NCI-H748 (cell line): ENCODE data around the gene CRYGN.

ENCODE experiments used
- DNase-seq: peaks from one replicate; lab custom pipeline; 2025; ENCODE audit not compliant: unreplicated experiment; lab: John Stamatoyannopoulos, UW

CRYGN gene

DNA sequence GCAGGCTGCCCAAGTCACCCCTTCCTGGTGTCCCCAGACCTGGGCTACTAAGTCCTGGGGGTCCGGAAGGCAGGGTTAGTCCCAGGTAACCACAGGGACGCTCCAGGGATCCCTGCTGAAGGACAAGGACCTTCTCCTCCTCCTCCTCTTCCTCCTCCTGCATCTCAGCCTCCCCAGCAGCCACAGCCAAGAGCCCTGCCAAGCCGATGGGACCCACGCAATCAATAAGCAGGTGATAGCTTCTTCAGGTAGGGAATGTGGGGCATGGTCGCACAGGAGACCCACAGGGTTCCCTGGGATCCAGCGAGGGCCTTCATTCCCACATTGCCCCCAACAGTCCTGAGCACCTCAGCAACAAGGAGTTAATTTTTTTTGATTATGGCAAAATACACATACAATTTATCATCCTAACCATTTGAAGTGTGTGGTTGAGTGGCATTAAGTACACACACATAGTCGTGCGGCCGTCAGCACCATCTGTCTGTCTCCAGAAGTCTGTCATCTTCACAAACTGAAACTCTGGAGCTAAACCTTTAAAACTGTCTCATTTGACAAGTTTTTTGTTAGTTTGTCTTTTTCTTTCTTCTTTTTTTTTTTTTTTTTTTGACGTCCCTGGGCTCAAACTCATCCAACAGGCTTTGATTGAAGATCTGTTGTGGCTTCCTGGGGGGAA, 12.1 kb downstream of the CRYGN start:
- no peak for DNase-seq

DNA sequence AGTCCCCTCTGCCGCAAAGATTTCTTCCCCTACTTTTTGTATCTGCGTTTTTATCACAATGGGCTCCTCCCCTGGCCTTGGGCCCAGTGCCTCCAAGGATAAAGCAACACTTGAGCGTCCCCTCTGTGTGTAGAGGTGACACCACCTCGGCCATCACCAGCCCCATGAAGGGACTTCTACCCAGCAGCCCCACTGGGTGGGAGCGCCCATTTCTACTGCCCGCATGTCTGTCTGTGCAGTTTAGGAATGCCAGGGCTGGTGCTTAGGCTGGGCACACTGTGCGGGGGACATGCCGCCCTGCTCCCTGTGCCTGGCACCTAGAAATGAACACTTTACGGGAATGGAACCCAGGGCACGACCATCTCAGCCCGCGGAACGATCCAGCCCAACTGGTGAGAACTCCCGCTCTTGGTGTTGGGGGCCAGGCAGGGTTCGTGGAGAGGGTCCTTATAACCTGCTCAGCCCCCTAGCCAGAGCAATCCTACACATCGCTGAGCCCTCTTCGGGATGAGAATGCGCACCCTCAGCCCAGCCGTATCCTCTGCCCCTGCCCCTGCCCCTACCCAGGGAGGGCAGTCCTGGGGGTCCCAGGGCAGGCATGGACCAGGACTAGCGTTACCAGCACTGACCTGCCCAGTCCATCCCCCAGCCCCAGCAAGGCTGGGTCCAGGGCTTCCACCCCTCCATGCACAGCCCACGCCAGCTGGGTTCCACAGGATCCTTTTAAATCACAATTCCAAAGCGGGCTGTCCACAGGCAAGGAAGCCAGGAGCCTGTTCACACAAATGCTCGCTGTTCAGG, 12.8 kb downstream of the CRYGN start:
- DNase-seq: no peak

DNA sequence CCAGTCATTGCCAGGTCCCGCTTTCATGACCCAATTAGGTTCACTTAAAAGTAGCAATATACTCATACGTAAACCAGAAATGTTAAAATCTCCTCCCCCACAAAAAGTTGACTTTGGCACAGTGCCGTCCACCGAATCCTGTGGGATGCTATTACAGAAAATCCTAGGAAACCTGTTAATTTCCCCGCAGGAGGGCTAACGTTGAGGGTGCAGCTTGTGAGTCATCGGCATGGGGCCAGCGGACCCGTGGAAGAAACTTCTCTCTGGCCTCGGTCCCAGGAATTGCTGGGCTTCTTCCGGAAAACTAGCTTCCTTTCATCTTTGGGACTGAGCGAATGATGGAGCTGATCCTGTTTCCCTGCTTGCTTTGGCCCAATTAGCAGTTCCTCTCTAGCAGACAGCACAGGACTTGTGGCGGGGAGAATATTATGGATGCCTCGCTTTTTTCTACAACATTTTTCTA, 13.5 kb downstream of the CRYGN start:
- DNase-seq: no peak

DNA sequence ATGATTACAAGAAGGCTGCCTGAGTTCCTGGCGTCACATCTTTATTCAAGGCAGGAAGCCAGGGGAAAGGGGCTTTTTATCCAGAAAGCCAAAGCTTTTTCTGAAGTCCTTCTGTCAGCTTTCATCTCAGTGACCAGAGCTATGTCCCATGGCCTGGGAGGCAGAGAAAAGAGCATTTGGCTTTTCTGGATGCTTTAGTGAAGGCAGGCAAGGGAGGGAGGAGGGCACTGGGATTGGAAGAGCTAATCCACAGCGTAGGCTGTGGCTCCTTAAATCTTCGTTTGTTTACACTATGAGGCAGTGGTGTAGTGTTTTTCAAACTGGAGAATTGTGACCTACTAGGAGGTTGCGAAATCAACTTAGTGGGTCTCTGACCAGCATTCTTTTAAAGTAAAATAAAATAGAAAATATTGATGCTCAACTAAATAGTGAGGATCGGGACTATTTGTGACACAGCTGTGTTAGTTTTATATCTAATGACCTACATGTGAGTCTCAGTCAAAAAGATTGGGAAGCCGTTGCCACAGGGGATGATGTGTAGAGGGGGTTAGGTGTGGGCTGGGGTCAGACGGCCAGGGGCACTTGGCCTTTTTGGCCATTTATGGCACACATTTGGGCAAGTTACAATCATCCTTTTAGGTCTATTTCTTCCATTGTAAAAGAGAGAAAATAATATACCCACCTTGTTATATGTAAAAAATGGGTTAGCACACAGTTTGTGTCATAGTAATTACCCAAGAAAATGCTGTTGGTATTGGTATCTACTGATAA, 14.1 kb downstream of the CRYGN start:
- DNase-seq: no peak

DNA sequence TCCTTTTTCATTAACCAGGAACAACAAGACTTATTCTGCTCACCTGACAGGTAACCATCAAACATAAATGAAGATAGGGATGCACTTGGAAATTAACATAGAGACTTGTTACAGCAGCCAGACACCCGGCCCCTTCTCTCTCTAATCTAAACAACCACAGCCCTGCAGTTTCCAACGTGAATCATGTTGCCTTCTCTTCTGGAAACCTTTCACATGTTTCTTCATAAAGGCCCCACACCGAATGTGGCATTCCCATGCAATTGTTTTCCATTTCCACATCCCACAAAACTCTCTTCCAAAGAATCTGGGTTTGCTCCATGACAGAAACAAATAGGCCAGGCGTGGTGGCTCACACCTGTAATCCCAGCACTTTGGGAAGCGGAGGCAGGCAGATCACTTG, 15.1 kb downstream of the CRYGN start:
- no peak for DNase-seq

DNA sequence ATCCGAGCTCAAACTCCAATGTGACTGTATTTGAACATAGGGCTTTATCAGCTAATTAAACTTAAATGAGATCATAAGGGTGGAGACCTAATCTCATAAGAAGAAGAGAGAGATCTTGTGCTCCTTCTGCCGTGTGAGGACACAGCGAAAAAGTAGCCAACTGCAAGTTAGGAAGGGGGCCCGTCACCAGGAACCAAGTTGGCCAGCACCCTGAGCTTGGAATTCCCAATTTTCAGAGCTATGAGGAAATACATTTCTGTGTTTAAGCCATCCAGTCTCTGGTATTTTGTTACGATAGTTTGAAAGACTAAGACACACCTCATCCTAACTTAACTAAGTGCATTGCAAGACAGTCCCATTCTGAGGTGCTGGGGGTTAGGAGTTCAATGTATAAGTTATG, 16.0 kb downstream of the CRYGN start:
- DNase-seq: no peak

DNA sequence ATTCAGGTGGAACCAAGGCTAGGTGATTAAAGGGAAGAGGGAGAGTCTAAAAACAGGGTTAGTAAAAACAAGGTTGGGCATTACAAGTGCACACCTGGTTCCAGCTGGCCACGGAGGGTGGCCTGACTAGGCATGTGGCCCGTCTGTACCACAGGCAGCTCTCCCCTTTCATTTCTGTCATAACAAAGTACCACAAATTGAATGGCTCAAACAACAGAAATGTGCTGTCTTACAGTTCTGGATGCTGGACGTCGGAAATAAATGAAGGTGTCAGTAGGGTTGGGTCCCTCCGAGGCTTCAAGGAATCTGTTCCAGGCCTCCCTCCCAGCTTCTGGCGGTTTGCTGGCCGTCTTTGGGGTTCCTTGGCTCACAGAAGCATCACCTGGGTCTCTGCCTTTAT, 16.7 kb downstream of the CRYGN start:
- no peak for DNase-seq

DNA sequence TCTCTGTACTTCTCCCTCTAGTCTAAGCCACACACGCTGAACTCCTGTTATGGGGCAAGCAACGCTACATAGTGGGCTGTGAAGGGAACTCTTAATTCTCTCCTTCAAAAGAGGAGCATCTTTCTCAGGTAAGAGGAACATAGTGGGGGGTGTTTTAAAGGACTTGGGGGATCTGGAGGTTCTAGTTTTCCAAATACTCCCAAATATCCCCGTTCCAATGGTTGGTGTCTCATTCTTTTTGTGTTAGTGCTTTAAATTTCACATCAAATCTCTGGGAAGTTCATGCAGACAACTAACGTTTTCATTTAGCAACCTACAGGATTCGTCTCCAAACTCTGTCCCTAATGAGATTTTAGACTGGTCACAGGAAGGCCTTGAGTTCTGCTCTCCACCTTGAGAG, 17.7 kb downstream of the CRYGN start:
- DNase-seq: no peak

DNA sequence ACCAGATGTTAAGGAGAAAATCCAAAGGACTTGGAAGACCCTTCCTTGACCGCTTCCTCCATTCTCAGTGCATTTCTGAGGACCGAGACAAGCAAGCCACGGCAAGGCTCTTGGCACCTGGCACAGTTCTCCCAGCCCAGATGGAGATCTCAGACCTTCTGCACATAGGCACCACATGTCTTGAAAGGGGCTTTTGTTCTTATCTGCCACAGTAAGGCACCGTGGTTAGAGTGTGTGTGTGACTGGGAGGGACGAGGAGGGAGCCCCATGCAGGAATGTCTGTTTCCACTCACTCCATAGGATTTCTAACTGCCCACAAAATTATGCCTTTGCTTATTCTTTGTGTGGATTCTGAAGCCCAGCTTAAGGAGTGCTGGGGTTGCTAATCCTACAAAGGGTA, 19.8 kb downstream of the CRYGN start:
- no peak for DNase-seq

DNA sequence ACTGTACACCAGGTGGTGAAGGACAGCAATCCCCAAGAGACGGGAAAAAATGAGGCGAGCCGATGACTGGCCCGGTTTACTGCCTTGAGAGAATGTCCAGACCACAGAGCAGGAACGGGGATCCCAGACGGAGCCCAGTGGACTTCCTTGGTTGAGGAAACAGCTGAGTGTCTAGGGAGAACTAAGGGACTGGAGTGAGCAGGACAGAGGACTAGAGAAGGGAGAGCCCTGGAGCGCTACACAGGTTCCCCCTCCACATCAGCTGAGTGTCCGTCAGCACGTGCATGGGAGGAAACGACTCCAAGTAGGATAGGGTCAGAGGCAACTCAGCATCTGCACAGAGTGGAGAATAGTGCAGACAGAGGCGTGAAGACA, 23.0 kb downstream of the CRYGN start:
- DNase-seq: no peak

DNA sequence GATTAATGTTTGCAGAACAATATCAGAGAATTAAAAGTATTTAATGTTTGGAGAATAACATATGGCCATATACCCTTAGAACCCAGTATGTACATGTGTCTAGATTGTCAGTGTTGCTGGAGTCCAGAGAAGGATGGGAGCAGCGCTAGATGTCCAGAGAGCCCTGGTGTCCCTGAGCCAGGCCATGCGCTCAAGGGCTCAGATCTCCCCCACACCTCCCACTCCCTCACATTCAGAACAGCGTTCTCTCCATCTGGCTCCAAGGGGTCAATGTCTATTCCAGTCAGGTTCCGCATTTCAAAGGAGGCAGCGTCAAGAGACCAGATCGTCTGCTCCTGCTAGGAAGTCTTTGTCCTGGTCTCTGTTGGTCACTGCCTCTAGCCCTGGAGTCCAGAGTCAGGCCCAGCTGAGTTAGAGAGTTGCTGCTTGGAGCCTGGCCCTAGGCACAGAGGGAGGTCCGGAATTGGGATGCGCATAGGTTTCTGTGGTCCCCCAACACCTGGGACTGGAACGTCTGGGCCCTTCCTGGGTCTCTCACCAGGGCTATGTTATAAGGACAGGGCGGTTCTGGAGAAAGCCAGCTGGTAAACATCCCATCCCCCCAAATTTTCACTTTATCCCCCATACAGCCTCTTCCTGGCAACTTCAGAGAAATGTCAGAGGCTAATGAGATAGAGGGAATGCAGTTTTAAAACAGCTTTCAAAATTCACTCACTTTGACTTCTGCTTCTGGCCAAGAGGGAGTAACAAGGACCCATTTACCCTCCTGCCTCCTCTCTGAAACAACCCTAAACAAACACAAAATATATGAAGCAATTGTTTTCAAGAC, 23.6 kb downstream of the CRYGN start:
- no peak for DNase-seq

DNA sequence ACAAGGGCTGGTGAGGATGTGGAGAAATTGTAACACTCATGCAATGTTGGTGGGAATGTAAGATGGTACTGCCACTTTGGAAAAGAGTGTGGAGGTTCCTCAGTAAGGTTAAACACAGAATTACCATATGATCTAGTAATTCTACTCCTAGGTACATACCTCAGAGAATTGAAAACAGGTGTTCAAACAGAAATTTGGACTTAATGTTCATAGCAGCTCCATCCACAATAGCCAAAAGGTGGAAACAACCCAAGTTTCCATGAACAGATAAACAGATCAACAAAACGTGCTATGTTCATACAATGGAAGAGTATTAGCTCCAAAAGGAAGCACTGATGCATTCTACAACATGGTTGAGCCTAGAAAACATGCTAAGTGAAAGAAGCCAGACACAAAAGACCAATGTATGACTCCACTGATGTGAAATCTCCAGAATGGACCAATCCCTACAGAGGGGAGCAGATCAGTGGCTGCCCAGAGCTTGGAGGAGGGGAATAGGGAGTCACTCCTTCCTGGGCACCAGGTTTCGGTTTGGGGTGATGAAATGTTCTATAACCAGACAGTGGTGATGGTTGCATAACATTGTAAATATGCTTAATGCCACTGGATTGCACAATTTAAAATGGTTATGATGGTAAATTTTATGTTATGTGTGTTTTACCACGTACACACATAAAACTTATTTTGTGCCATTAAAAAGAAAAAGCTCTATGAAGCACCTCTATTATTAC, 24.4 kb downstream of the CRYGN start:
- peak; percentile 61 for DNase-seq

DNA sequence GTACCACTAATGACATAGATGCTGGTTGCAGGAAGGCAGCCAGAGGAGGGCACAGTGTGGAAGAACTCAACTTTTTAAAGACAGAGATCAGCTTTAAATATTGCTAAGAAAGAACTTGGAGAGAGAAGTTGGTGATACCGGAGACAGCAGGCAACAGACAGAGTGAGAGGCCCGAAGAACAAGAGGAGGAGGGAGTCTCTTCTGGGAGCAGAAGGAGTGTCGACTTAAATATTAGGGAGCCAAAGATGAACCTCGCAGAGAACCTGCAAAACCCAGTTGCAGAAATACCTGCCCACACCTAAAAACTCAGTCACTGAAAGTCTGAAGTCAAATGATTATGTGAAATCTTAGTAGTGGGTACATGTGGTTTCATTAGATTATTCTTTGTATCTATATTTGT, 26.7 kb downstream of the CRYGN start:
- DNase-seq: no peak

DNA sequence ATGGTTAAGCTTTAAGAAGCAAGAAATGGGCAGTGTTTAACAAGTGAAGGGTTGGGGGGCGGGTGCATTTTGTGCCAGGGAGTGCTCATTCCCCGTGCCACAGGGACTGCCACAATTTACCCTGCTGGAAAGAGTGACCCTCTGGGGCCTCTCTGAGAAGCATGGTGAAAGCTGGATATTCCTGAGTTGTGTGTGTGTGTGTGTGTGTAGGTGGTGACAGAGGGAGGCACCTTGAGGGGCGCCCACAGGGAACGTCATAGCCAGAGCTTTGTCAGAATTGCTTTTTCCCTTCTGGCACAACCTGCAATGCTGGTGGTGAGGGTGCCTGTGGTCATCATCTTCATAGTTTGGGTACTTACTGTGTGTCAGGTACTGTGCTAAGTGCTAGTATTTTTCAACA, 27.6 kb downstream of the CRYGN start:
- DNase-seq: no peak

DNA sequence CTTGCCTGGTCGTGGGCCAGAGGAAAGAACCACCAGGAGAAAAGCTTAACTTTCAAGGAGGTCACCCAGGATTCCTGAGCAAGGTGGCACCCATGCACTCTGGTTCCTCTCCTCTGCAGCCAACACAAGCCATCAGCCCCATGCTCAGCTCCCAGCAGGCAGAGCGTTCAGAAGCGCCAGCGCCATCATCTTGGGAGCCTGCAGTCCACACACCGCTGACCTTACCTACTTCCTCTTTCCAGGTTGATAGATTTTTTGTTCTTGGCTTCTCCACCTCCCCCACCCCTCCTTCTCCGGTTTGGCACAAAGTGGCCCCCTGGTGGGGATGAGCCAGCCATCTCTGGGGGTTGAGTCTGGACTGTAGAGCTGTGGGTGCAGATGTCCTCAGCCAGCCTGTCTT, 28.4 kb downstream of the CRYGN start:
- DNase-seq: peak; percentile 7

DNA sequence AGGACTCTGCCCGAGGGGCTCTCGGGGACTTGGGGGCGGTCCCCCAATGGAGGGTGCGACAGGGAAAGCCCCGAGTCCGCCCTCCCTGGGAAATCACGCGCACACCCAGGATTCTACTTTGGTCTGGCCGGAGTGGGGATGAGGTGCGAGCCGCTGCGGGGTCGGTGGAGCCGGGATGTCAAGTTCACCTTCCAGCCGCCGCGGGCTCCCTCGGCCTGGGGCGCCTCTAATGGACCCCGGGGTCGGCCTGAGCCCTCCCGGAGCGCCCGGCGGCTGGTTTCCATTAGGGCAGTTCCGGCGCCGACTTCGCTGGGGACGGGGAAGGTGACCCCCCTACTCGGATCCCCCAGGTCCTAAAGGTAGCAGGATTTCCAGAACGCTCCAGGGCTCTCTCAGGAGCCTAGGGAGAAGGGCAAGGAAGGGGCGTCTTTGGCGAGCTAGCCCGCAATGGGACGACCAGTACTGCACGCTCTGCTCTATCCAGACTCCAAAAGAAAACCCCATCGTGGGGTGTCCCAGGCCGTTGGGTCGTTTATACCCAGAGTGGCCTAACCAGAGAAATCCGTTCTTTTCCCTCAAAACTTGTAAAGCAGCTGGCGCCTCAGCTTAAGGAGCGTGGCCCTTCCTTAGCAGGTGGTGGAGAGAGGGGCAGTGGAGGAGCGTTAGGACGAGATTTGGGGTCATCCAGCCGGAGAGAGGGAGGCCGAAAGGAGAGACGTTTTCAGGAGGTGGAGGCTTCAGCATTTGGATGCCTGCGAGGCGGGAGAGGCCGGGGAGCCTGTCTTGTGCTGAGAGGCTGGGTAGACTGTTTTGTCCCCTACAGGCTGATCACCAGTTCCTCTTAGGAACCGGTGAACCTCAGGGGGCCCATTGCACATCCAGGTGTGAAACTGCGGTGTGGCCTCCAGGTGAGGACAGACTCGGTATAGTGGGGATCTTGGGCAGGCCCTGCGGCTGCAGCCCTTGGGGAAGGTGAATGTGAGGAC, 29.2 kb downstream of the CRYGN start:
- peak; percentile 25 for DNase-seq

DNA sequence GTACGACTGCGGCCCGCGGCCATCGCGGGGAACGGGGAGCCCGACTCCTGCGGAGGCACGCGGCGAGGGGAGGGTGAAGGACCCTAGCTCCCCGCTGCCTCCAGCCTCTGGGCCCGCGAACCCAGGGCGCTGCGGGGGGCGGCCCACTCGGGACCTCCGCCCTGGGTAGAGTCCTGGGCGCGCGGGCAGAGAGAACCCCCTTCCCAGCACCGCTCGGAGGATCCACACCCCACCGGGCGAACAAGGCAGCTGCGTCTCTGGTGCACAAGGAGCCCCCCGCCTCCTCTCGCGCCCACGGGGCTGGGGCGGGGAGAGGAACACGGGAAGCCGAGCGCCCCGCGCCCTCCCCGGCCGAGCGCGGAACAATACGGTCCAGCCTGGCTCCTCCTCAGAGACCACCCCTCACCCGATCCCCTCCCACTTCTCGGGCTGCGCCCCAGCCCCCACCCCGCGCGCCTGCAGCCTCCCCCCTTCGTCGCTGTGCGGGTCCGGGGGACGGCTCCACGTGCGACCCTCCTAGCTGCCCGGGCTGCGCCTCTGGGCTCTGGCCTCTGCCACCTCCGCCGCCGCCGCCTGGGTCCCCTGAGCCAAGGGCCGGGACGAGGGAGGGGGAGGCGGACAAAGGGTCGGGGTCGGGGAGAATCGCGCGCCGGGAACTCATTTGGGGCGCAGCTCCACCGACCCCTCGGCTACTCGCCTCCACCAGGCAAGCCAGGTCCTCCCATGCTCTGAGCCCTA, 30.1 kb downstream of the CRYGN start, which contains the start of gene WDR86:
Gene WDR86 (minus strand): TSS at position 372 of the 738 bp plus-strand sequence. CDS start 449 bp downstream, outside the sequence.
- peak; percentile 38 for DNase-seq
